Stimulated activated CD8-positive, alpha-beta memory T cell treated with anti-CD3 and anti-CD28 coated beads, Interleukin-12 subunit alpha, Interleukin-12 subunit beta, amount 100 ng/mL, for 24 hours (primary cell): ENCODE measurements around the gene HOOK1.
"Not testable (repeated sequence)": the region's sequence is repeated elsewhere in the genome, so short reads cannot be mapped to it uniquely, and the experiment has no call there.

Experiments
- DNase-seq: peaks from one replicate; pipeline ENCODE4 v3.0.0-alpha.2; 2020; ENCODE audit errors: extremely low read depth

Gene HOOK1

GRCh38 chr1:59885160-59885832 lies 70.5 kb downstream of the HOOK1 start:
- no peak for DNase-seq

DNA sequence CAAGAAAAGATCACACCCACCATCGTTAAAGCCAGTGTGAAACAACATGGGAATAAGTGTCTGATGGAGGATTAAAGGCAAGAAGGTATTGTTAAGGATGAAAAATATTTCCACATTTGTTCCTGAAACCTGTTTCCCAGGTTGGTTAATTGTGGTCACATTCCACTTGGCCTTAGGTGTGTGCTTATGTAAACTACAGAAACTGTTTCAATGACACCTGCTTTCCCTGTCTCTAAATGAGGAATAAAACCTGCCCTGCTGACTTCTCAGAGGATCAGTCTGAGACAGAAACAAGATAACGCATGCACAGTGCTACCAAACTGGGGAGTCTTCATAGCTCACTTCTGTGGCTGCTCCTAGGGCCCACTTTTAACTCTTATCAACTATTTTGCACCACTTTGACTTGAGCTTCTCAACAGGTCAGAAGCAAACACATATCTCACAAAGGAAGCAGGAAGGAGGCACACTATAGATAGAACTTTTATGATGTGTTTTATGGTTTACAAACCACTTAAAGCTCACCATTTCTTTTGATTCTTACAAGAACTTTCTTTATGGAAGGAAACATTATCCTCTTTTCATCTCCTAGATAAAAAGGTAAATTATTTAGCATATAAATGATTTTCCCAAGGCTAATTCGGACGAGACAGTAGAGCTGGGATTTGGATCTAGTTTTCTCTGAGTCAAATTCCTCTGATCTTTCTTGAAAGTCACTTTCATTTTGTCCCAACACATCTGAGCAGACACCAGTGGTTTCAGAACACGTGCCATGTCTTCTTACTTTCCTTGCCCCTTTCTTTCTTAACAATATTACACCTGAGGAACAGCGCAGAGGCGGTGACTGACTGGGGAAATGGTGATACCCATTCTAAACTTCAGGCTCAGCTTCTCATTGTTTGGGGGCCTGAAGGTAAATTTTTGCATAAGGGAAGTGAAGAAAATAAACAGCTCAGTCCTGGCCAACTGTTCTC lies 78.4 kb downstream of the HOOK1 start:
- DNase-seq: no peak

GRCh38 chr1:59897165-59897564 lies 82.4 kb downstream of the HOOK1 start:
- DNase-seq: no peak

DNA sequence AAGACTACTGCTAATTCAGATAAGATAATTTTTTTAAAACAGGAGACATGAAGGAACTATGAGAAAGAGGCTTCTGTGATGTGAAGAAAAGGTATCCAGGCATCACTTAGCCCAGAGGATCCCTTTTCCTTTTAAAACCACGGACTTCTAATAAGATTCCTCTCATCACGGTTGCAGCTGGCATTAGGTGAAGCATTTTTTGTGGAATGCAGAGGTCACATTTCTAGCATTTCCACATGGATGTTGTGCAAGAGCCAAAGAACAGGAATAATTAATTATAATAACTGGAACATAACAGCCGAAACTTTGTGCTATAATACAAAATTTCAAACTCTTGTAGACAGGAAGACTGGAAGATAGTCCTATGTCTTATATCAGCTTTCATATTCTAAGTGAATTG lies 84.2 kb downstream of the HOOK1 start:
- no peak for DNase-seq

GRCh38 chr1:59900640-59901039 lies 85.9 kb downstream of the HOOK1 start:
- DNase-seq: no peak

- DNase-seq: no peak
These were observed 87.1 kb downstream of the HOOK1 start for GRCh38 chr1:59901770-59902388.

- DNase-seq: no peak
These were observed 88.5 kb downstream of the HOOK1 start for GRCh38 chr1:59903141-59903754.

GRCh38 chr1:59906931-59907330 lies 92.2 kb downstream of the HOOK1 start:
- no peak for DNase-seq

DNA sequence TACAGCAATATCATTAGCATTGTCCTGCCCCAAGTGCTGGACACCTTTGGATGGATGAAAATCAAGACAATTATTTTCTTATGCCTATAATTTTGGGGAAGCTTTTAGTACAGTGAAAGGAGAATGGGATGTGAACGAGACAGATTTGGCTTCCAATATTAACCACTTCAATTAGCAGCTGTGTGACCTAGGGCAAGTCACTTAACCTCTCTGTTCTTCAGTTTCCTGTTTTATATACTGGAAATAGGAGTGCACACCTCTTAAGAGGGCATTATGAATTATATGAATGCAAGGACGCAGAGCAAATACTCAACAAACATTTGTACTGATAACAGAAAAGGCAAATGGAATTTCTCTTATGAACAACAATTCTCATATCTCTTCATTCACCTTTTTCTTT lies 93.3 kb downstream of the HOOK1 start:
- DNase-seq: no peak

DNA sequence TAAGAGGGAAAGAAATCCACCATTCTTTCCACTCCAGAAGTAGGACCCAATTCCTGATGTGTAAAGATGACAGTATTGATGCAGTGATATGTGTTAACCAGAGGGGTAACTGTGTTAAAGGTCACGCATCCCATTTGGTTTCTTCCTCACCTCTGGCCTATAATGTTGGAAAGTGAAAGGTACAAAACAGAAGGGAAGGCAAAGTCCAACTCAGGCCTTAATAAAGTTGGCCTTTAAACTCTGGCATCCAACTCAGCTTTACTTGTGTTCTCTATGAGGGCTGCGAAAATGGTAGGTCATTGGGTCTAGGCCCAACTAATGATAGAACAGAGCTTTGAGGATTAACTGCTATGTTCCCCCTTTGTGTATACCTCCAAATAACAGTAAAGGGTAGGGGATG lies 93.9 kb downstream of the HOOK1 start:
- no peak for DNase-seq

- DNase-seq: not testable (repeated sequence)
These were observed 100.1 kb downstream of the HOOK1 start for GRCh38 chr1:59914791-59915286.

DNA sequence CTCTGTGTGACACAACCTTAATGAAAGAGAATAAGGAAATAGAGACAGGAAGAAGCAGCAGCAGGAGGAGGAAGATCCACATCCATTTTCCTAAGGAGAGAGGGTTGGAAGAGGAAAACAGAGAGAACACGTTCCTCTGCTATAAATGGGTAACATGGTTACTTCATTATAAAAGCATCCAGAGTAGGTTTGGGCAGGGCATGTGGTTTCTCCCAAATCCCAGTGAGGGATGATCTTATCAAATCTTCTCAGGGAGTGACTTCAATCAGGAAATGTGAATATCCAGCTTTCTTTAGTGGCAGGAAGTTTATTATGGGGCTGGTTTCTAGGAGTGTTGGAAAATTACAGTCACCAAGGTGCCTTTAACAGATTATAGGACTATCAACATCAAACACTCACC lies 100.8 kb downstream of the HOOK1 start:
- DNase-seq: no peak

- DNase-seq: no peak
These were observed 102.5 kb downstream of the HOOK1 start for GRCh38 chr1:59917026-59917784.

- DNase-seq: no peak
These were observed 103.0 kb downstream of the HOOK1 start for GRCh38 chr1:59917785-59918180.

DNA sequence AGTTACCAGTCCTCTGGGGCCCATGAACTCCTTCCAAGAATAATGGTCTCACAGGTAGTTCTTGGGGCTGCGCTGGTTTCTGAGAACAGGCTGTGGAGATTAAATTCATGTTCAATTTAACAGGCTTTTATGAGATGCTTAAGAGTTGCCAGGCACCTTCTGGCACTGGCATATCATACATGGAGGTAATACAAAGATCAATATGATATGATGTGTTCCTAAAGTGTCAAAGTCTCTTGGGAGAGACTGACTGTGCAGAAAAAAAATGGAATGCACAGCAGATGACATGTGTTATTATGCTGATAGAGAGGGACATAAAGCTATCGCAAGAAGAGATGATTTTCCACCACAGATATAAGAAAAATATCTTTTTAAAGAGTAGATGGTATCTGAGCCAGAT lies 105.0 kb downstream of the HOOK1 start:
- no peak for DNase-seq

DNA sequence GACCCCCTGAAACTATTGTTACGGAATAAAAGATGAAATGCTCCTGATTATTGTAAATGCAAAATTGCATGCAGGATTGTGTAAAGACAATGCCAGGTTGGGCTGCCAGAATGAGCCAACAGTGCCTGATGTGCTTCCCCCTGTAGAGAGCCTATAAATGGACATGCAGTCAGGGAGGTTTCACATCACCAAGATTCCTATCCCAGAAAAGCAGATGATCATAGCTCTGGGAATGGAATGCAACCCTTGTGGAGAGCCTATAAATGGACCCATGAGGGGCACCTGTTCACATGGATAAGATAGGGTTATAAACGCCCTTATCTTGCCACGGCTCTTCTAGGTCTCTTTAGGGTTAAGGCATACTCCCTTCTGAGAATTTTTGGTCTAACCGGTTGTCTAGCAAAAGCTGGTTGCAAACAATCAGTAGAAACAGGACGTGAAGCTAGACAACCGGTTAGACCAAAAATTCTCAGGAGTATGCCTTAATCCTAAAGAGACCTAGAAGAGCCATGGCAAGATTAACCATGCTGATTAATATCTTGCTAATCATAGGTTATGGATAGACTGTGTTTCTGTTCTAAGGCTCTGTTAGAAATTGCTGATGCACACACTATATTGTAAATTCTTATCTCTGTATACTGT lies 106.6 kb downstream of the HOOK1 start:
- DNase-seq: not testable (repeated sequence)

- DNase-seq: no peak
These were observed 109.9 kb downstream of the HOOK1 start for GRCh38 chr1:59924653-59925052.
